T1000 (cell line): ENCODE data around the gene SLC25A45.

Experiments
- DNase-seq: peaks from one replicate; lab custom pipeline; 2025; ENCODE audit warnings: mixed read lengths; lab: John Stamatoyannopoulos, UW

SLC25A45 gene

DNA sequence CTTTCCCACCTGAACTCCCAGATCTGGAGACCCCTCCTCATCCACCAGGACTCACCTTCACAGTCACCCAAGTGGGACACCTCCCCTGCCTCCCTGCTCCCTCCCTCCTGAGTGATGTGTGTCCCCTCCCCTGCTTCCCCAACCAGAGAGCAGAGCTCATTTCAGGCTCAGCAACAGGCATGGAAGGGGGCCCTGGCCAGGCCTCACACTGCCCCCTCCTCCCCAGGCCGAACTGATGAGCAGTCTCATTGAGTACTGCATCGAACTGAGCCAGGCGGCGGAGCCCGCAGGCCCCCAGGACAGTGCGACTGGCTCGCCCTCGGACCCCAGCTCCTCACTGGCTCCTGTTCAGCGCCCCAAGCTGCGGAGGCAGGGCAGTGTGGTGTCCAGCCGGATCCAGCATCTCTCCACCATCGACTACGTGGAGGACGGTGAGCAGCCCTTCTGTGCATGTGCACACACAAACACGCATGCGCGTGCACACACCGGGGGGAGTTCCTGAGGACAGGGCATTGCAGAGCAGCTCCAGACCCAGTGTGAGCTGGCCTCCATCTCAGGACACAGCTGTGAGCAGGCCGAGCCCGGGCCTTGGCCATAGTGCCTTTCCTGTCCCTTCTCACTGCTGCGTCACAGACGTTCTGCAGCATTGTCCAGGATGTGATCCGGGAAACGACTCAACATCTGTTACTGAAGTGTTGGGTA lies 22.3 kb upstream of the SLC25A45 start:
- no peak for DNase-seq

DNA sequence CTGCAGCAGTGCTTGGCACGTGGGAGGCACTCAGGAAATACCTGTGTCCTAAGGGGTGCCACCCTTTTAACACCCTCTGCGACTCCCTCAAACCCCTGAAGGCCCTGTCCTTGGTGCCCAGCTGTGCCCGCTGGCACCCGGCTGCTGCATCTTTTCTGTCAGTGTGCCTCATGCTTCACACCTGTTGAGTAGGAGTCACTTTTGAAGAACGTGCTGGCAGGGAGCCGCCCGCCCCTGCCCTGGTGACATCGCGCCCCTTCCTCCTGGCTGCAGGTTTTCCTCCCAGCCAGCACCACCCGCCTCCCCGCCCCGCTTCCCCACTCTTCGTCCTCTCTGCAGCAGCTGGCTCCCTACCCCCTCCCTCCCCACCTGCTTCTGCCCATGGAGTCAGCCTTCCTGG lies 21.8 kb upstream of the SLC25A45 start:
- no peak for DNase-seq

DNA sequence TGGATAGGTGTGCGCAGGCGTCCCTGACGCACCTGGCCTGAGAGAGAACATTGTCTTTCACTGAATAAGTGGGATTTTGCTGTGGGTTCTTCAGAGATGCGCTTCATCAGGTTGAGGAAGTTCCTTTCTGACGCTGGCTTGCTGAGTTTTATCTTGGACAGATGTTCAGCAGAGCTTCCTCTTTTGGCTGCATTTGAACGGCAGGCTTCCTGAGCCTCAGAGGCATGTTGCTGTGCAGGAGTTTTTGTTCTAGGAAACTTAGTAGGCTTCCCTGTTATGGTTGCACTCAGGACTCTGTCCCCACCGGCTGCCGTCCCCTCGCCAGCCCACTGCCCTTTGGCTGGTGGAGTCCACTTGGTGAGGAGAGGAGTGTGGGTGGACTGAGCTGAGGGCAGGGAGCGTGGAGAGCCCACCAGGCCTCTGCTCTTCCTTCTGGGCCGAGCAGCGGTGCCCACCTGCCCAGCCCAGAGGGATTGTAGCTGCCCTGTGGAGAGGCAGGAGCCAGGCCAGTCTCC lies 21.2 kb upstream of the SLC25A45 start:
- DNase-seq: no peak

DNA sequence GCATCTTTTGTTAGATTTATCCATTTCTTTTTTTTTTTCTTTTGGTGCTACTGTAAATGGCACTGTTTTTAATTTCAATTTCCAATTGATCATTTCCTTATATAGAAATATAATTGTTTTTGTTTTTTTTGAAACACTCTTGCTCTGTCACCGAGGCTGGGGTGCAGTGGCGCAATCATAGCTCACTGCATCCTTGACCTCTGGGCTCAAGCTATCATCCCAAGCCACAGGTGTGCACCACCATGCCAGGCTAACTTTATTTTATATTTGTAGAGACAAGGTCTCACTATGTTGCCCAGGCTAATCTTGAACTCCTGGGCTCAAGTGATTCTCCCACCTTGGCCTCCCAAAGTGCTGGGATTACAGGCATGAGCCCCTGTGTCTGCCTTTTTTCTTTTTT lies 20.3 kb upstream of the SLC25A45 start:
- DNase-seq: no peak

DNA sequence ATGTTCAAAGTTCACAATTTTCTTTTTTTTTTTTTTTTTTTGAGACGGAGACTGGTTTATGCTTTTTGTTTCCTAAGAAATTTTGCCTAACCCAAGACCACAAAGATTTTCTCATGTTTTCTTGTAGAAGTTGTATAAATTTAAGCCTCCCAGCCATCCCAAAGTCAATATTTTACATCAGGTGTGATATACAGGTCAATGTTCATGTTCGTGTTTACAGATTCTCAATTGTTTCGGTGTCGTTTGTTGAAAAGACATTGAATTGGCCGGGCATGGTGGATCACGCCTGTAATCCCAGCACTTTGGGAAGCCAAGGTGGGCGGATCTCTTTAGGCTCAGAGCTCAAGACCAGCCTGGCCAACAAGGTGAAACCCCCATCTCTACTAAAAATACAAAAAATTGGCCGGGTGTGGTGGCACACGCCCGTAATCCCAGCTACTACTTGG lies 19.4 kb upstream of the SLC25A45 start:
- no peak for DNase-seq

DNA sequence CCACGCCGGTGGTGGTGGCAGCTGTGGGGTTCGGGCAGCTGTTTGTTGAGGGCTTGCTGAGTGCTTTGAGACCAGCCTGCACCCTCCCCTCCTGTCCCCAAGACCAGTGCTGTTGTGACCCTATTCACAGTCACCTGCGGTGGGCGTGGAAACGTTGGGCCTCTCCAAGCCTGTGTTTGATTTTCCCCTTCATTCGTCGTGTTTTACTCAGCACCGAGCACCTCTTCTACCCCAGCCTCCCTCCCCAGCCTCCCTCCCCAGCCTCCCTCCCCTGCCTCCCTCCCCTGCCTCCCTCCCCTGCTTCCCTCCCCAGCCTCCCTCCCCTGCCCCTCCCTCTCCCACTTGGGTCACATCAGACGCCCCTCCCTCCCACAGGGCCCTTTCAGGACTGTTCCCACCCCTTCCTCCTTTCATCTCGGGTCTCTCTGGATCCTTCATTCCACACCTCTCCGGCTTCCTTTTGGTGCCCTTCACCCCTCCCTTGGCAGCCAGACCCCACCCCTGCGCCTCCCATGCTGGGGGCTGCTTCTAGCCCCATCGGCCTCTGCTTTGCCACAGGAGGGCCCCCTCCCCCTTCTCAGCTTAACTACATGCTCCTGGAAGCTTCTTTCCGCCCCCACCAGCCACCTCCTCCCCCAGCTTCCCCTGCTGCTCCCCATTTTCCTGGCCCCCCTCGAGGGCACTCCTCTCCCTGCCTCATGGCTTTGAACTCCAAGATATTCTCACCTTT lies 18.8 kb upstream of the SLC25A45 start:
- no peak for DNase-seq

DNA sequence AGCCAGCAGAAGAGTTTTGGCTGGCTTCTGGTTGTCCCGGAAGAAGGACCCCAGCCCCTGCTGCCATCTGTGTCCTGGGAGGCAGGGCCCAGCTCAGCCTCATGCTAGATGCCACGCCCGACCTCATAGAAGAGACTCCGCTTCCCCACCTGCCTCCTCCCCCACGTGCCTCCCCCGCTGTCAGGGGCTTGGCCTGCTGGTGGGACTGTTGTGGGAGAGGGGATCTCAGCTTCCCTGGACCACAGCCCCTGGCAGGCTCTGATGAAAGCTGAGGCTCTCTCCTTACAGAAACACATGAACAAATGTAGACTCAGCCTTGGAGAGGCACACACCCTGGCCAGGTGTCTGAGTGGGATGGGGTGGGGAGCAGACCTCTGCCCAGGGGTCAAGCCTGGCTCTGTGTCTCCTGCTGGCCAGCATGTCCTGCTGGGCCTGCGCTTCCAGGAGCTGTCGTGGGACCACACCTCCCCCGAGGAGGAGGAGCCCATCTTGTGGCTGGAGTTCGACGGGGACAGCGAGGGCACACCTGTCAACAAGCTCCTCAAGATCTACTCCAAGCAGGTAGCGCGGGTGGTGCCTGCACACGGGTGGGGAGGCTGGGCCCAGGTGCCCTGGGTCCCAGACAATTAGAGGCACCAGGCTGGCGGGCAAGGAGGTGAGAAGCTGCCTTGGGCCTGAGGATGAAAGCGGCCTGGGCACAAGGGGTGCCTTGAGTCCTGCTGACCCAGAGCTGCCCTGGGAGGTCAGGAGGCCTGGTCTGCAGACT lies 18.0 kb upstream of the SLC25A45 start:
- no peak for DNase-seq

DNA sequence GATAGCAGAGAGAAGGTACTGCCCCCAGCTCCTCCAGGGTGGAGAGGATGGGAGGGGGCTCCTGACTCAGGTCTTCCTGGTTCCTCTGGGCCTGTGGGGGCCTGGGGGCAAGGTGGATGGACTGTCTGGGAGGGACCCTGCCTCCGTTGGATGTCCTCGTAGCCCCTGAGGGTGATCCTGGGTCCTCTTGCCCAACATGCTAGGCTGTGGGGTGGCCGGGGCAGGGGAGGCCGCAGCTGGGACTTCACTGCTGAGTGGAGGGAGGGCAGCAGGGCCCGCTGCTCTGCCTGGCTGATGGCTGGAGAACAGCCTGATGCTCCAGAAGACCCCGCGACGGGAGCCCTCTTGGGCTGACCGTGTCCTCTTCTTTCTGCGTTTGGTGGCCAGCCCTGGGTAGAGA lies 17.4 kb upstream of the SLC25A45 start:
- DNase-seq: no peak

DNA sequence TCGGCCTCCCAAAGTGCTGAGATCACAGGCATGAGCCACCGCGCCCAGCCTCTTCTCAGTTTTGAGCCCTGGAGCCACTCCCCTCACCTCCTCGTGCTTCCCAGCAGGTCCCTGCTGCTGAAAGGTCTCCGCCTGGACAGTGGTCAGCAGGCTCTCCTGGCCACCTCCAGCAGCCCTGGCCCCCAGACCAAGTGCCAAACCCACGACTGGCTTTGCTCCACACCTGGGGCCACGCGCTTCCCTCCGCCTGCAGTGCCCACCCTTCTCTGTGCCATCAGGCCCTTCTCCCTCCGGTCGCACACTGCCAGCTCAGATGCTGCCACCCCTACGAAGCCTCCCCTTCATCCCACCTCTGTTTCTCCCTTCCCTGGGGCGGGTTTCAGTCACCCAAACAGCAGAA lies 16.8 kb upstream of the SLC25A45 start:
- no peak for DNase-seq

DNA sequence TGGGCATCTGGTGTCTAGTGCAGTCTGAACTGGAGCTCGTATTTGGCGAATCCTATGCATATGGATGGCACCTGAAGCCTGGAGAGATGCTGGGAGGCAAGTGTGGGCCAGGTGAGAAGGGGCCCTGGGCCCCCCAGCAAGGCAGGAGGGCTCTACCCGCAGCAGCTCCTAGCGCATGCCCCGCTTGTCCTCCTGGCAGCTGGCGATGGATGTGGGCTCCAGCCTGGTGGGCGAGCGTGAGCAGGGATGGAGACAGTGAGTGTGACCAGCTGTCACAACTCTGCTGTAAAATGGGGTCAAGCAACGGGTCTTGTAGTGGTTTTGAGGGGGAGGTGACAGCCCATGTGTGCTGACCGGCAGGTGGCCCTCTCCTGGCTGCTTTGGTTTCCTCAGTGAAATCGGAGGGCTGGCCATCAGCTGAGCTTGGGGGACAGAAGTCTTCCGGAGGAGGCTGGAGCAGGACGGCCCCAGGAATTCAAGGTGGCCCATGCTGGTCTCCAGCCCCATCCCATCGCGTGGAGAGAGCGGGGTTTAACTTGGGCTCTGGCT lies 16.0 kb upstream of the SLC25A45 start:
- DNase-seq: no peak

DNA sequence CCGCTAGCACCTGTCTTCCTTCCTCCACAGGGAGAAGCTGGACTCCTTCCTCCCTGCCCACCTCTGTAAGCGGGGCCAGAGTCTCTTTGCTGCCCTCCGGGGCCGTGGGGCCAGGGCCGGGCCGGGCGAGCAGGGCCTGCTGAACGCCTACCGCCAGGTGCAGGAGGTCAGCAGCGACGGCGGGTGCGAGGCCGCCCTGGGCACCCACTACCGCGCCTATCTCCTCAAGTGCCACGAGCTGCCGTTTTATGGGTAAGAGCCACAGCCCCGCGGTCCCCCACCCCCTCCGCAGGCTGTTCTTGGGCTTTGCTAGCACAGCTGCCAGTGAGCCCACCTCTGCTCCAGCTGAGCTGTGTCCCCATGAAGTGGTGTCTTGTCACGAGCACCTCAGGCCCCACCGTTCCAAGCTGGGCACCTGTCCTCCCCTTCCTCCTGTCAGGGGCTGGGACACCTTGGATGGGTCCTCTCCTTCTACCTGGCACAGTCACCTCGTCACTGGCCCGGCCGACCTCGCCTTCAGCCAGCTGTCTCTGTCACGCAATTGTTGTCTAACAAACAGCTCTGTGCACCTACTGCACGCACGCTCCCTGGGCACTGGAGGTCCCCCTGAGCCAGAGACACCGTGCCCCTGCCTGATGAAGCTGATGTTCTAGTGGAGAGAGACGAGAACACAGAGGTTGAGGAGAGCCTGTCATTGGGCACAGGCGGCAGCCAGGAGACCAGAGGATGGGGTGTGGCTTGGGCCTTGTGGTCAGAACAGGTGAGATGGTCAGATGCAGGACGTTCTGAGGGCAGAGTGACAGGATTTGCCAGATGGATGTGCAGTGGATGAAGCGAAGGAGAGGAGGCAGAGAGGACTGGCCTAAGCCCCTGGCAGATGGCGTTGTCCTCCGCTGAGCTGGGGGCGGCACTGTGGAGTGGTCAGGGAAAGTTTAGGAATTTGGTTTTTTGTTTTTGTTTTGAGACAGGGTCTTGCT lies 14.6 kb upstream of the SLC25A45 start:
- no peak for DNase-seq

DNA sequence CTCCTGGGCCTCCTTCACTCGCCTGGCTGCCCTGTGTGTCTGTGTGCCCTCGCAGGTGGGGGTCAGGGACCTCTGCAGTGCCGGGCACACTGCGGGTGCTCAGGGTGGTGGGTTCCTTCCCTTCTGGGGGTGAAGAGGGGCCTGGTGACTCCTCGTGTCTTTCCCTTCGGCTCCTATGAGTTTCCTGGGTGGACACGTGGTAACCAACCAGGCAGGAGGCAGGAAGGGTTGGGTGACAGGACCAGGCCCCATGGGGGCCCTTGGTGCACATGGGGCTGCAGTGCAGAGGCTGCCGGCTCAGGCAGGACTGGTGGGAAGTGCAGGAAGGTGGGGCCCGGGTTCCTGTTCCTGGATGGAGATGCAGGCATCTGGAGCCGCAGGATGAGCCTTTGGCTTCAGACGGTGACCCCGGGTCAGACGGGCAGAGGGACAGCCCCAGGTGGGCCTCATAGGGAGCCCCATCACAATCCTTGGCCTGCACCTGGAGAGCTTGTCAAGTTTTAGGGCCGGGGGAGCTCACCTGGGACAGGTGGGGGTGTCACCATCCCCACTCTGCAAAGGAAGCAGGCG lies 13.6 kb upstream of the SLC25A45 start:
- DNase-seq: no peak

DNA sequence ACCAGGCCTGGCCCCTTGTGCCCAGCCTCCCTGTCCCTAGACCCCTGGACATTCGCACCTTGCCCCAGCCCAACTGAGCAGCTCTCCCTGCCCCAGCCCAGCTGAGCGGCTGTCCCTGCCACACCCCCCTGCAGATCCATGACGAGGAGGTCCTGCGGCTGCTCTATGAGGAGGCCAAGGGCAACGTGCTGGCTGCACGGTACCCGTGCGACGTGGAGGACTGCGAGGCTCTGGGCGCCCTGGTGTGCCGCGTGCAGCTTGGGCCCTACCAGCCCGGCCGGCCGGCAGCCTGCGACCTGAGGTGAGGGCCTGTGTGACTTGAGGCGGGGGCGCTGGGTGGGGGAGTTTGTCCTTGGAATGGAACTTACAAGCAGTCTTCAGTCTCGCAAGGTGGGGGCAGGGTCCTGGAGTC lies 11.7 kb upstream of the SLC25A45 start:
- DNase-seq: no peak

DNA sequence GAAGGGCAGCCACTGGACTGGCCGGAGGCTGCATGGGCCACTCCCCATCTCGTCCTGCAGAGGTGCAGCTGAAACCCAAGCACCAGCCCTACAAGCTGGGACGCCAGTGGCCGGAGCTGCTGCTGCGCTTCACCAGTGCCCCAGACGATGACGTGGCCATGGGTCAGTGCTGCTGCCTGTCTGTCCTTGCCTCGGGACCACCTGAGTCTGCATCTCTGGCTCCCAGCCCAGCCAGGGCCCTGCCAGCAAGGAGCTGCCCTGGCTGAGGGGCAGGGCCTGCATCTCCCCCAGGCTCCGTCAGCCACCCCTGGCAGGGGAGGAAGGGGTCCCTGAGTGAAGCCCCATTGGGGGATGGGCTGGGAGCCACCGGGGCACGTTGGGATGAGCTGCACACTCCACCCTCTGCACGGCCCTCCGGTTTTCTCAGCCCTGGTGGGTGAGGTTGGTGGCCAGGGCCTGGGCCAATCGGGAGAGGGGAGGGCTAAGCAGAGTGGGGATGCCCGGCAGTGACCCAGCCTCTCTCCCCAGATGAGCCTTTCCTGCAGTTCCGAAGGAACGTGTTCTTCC lies 11.2 kb upstream of the SLC25A45 start:
- no peak for DNase-seq

DNA sequence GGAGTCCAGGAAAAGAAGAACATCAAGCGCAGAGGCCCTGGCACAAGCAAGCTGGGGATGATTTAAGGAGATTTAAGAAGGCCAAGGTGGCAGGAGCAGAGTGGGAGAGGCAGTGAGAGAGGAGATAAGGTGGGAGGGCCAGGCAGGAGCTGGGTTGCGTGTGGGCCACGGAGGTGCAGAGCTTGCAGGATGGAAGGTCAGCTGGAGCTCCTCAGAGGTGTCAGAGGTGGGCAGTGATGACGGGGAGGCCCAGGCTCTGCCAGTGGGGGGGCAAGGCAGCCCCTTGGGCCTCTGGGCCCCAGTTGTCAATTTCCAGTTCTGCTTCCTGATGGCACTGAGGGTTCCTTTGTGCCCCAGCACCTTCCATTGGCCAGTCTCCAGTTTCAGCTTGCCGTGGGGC lies 10.5 kb upstream of the SLC25A45 start:
- DNase-seq: no peak

DNA sequence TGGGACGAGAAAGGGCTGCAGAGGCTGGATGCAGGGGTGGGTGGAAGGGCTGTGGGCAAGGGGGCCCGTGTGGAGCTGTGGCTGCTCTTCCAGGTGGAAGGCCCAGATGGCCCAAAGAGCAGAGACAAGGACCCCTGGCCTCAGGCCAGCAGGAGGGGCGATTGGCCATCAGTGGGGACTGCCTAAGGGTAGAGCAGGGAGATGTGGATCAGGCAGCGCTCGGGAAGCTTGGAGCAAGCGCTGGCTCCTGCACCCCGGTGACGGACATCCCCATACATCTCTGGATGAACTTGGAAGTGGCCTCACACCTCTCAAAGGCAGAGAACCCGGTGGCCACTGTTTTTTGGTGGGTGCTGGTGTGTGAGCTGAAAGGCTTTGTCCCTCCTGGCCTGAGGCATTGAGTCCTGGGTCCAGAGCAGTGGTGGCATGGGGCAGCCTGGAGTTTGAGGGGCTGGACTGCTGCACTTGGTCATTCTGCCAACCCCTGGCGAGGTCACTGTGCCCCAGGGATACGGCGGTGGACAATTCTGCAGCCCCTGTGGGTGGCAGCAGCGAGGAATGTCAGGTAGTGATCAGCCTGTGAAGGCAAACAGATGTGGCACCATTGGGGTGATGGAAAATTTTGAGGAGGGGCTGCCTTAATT lies 9.9 kb upstream of the SLC25A45 start:
- DNase-seq: no peak

DNA sequence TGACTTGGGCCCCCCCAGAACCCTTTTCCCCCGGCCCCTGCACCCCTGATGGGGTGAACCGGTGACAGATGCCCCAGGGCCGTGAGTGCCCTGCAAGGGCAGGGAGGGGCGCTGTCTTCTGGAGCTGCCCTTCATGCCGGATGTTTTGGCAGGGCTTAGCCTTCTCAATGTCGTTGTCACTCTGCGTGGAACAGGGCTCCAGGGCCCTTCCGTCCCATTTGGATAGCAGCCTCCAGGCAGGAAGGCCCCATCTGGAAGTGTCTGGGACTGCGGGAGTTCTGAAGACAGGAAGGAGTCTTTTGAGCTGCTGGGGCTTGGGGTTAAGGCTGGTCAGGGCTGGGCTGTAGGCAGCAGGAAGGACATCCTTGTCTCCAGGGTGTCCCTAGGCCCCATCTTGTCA lies 8.6 kb upstream of the SLC25A45 start:
- no peak for DNase-seq

DNA sequence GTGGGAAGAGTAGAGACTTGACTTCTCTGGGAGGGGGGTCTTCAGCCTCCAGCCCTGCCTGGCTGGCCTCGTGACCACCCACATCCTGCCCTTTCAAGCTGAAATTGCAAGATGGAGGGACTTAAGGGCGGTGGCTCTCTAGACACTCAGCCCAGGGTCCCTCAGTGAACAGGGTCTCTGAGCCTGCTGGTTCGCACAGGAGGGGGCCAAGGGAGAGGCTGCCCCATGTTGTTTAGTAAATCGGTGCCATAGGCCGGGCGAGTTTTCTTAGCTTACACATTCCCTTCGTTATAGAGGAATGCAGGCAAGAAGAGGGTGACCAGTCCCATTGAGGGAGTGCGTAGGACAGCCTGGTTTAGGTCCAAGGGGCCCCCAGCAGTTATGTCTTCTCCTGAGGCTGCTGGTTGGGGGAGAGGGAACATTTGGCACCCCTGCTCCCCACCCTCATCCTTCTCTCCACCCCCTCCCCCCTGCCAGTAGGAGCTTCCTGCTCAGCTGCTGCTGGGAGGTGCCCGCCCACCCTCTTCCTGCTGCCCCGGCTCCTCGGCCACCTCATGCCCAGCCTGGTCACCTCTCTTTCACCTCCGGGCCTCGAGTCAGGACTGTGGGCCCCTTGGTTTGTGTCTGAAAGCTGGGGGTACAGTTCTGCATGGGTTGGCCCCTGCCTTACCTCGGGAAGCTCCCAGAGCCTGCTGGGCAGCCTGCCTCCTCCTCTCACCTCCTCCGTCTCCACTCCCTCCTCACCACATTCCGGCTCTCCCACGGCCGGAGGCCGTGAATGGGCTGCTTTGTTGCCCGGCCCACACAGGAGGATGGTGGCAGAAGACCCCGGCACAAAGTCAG lies 7.9 kb upstream of the SLC25A45 start:
- no peak for DNase-seq
